Coronary artery (tissue), 2 donors: Measurements from ENCODE around the gene ABCC1.

ENCODE experiments used
- DNase-seq: peaks from one replicate; pipeline ENCODE4 v3.0.0-alpha.2; 2017; ENCODE audit warnings: low spot score
- H3K27ac ChIP-seq, 2 donors: fragments of 200-600 bp; sonication (generic); one replicate each; pipeline ENCODE4 v1.5.1; 2016 to 2019
- H3K4me3 ChIP-seq: fragments of 200-600 bp; sonication (generic); 2 replicates; pipeline ENCODE4 v1.5.1; 2016; ENCODE audit warnings: mild to moderate bottlenecking, moderate library complexity
- CTCF ChIP-seq: fragments of 200-600 bp; sonication (generic); IDR thresholded peaks from one replicate; pipeline ENCODE4 v1.5.1; 2019; ENCODE audit warnings: antibody characterized with exemption

Gene ABCC1

GRCh38 chr16:15949210-15950160, at the start of gene ABCC1:
Gene ABCC1 (plus strand): TSS chr16:15949616. CDS start chr16:15949752, 136 bp downstream.
- H3K27ac ChIP-seq: peak within 1 kb of the TSS; percentile 88 to 93

DNA sequence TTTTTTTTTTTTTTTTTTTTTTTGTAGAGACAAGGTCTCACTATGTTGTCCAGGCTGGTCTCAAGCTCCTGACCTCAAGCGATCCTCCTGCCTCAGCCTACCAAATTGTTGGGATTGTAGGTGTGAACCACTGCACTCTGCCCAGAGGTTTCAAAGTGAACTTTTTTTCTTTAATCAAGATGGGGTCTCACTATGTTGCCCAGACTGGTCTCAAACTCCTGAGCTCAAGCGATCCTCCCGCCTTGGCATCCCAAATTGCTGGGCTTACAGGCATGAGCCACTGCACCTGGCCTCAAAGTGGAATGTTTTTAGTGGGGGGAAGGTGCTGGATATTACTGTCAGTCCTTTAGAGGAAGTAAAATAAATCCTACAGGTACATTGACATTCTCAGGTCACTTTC, 49.1 kb upstream of the ABCC1 start:
- Histone ChIP-seq H3K27ac (no peak overlapping the region), H3K4me3 (no peak overlapping the region)
- DNase-seq: no peak
- TF ChIP-seq CTCF: no peak

More at GRCh38 chr16:15949210-15950160, at the start of gene ABCC1:
- no peak for TF ChIP-seq CTCF
- no peak for DNase-seq
- peak within 1 kb of the TSS; percentile 99 for H3K4me3 ChIP-seq

DNA sequence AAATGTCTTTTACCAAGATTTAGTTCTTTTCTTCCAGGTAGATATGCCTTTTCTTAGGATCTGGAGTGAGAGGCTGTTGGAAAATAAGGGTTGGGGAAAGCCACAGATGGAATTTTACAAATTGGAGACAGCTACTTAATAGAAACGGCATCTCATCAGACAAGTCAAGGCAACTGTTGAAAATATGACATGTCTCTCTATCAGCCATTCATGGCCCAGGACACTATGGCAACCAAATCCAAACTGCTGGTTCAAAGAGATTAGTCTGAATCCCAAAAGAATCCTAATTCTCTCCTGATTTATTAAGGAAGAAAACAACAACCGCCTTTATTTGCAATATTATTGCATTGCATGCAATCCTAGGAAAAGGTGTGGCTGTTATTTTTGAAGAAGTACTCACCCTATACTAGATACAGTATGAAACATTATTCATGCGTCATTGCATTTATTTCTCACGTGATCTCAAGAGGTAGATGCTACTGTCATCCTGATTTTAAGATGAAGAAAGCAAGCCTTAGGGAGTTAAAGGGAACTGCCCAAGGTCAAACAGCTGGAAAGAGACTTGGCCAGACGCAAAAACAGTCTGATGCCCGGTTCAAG, 48.4 kb upstream of the ABCC1 start:
- DNase-seq: no peak
- no peak for TF ChIP-seq CTCF
- H3K4me3 ChIP-seq: no peak overlapping the region
- no peak overlapping the region for H3K27ac ChIP-seq

DNA sequence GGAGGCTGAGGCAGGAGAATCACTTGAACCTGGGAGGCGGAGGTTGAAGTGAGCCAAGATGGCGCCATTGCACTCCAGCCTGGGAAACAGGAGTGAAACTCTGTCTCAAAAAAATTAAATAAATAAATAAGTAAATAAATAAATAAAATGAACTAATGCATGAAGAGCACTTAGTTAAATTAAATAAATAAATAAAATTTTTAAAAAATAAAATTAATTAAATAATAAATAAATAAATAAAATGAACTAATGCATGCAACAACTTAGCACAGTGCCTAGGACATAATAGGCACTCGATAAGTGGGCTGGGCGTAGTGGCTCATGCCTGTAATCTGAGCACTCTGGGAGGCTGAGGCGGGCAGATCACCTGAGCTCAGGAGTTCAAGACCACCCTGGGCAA, 45.5 kb upstream of the ABCC1 start:
- no peak for TF ChIP-seq CTCF
- Histone ChIP-seq H3K4me3 (no peak overlapping the region), H3K27ac (no peak overlapping the region)
- no peak for DNase-seq

- no peak for TF ChIP-seq CTCF
- H3K4me3 ChIP-seq: no peak overlapping the region
- DNase-seq: no peak
- no peak overlapping the region for H3K27ac ChIP-seq
Measured at GRCh38 chr16:15906439-15906838, 43.0 kb upstream of the ABCC1 start.

DNA sequence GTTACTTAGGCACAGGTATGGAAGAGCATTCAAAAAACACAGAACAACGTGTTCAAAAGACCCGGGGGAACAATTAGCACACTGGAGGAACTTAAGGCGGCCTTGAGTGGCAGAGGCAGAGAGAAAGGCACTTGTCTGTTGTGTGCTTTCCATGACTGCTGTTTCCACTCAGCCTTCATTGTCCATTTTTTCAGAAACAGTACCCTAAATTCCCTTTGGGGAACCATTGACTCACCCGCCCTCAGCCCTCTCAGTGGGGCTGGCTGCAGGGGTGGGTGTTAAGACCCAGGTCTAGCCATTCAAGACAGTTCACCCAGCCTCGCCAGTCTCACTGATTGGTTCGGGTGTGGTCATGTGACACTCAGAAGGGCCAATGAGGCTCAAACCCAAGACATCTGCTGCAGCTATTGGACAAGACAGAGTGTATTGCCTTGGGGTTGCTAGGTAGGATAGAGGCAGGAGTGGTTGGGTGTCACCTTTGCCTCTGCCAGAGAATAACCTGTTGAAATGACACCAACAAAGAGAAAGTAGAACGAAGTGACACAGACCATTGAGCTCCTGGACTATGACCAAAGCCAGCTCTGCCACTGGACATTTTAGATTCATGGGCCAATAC, 41.4 kb upstream of the ABCC1 start:
- no peak for DNase-seq
- no peak for TF ChIP-seq CTCF
- no peak overlapping the region for H3K27ac ChIP-seq
- no peak overlapping the region for H3K4me3 ChIP-seq
